ENCODE measurements around the gene DOCK6.

GRCh38 chr19:11306337-11306736, 44.0 kb upstream of the DOCK6 start:
- no peak for TF ChIP-seq POLR2AphosphoS5 (IDR thresholded peaks at IDR 0.05; ENCODE audit: low read depth, low read length)
- no peak for TF ChIP-seq SIN3A (IDR thresholded peaks at IDR 0.05; ENCODE audit: borderline replicate concordance, insufficient read depth, low read length)
- TF ChIP-seq REST (IDR thresholded peaks at IDR 0.05; ENCODE audit: insufficient read depth in 1 of 2, low read depth in 2 of 2, low read length in 2 of 2) = no peak
